GM19372 (cell line): ENCODE data around the gene U2AF1.
"Not testable (repeated sequence)": the region's sequence is repeated elsewhere in the genome, so short reads cannot be mapped to it uniquely, and the experiment has no call there.

Experiments used
- ATAC-seq: cut with Tn5 transposase; IDR thresholded peaks from one replicate; pipeline ENCODE4 v1.9.1; 2021; ENCODE audit warnings: mild to moderate bottlenecking, low read depth, moderate library complexity; ENCODE audit not compliant: unreplicated experiment

Gene U2AF1

GRCh38 chr21:43082587-43083300 lies 24.6 kb downstream of the U2AF1 start:
- ATAC-seq, result not testable (repeated sequence)

GRCh38 chr21:43076643-43077042 lies 30.7 kb downstream of the U2AF1 start:
- not testable (repeated sequence) for ATAC-seq

- not testable (repeated sequence) for ATAC-seq
Observed at GRCh38 chr21:43076023-43076637, 31.2 kb downstream of the U2AF1 start.

GRCh38 chr21:43075170-43076022 lies 32.0 kb downstream of the U2AF1 start, which contains the start of gene CBS:
Gene CBS, minus strand, starts transcription at chr21:43075835. Its CDS starts 3,642 bp downstream, at chr21:43072193.
- ATAC-seq, result not testable (repeated sequence)

GRCh38 chr21:43074401-43075169 lies 32.8 kb downstream of the U2AF1 start:
- ATAC-seq, result not testable (repeated sequence)

- not testable (repeated sequence) for ATAC-seq
Observed at GRCh38 chr21:43072742-43073141, 34.6 kb downstream of the U2AF1 start.

- not testable (repeated sequence) for ATAC-seq
Observed at GRCh38 chr21:43069682-43070081, 37.7 kb downstream of the U2AF1 start.

GRCh38 chr21:43068065-43068464 lies 39.3 kb downstream of the U2AF1 start:
- not testable (repeated sequence) for ATAC-seq

GRCh38 chr21:43066690-43067089 lies 40.7 kb downstream of the U2AF1 start:
- not testable (repeated sequence) for ATAC-seq

- not testable (repeated sequence) for ATAC-seq
Observed at GRCh38 chr21:43065991-43066390, 41.4 kb downstream of the U2AF1 start.

- ATAC-seq, result not testable (repeated sequence)
Observed at GRCh38 chr21:43064265-43064917, 43.0 kb downstream of the U2AF1 start.

GRCh38 chr21:43062955-43063664 lies 44.3 kb downstream of the U2AF1 start:
- not testable (repeated sequence) for ATAC-seq

GRCh38 chr21:43053112-43053511 lies 54.3 kb downstream of the U2AF1 start:
- ATAC-seq, result not testable (repeated sequence)

GRCh38 chr21:43045876-43046821 lies 61.2 kb downstream of the U2AF1 start:
- ATAC-seq, result not testable (repeated sequence)

- ATAC-seq, result not testable (repeated sequence)
Observed at GRCh38 chr21:43045165-43045875, 62.0 kb downstream of the U2AF1 start.

- ATAC-seq, result not testable (repeated sequence)
Observed at GRCh38 chr21:43044547-43044946, 62.8 kb downstream of the U2AF1 start.

- ATAC-seq, result not testable (repeated sequence)
Observed at GRCh38 chr21:43043291-43043690, 64.1 kb downstream of the U2AF1 start.
